ENCODE data around the gene SPATA2L.
"Not testable (repeated sequence)": the region's sequence is repeated elsewhere in the genome, so short reads cannot be mapped to it uniquely, and the experiment has no call there.

Gene SPATA2L

DNA sequence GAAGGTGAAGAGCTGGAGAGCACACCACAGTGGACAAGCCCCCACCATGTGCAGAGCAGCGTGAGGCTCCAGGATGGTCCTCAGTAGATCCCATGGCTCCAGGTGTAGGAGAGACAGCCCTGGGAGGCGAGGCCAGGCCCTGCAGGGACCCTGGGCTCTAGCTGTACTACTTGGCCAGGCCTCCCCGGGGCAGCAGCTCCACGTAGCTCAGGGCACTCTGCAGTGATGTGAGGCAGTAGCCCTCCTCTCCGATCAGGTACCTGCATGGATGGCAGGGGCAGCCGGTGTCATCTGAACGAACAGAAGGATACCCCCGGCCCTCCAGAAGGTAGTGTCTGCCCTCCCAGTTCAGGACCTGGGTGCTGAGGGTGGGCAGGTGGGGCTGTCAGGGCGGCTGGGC lies 6.2 kb upstream of the SPATA2L start:
- DNase-seq (ENCODE audit: low spot score): no peak

DNA sequence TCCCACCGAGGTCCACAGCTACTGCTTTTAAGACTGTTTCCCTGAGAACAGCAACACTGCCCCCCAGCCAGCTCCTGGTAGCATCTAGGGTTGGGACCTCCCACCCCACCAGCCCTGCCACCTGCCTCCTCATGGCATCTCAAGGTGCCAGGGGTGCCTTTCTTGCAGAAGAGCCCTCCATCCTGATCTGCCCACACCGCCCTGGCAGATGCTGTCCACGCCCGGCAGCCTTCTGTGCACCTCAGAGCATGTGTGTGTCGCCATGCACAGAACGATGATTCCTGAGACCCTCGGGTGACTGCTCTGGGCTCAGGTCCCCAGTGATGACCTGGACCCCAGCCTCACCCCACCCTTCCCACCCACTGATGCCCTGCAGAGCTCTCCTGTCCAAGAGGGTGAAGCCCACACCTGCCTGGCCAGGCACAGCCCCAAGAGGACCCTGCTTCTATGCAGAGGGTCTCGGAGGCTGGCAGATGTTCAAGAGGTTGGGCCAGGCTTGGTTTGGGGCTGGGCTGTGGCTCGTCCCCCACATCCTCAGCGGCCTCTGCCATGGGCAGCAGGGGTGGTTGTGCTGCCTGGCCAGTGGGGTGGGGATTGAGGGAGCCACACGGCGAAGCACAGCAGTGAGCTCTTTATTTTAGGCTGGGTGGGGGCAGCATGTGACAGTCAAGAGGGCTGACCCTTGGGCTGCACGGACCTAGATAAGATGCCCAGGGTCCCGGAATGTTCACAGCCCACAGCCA lies 5.2 kb upstream of the SPATA2L start:
- DNase-seq (ENCODE audit: low spot score): no peak

DNA sequence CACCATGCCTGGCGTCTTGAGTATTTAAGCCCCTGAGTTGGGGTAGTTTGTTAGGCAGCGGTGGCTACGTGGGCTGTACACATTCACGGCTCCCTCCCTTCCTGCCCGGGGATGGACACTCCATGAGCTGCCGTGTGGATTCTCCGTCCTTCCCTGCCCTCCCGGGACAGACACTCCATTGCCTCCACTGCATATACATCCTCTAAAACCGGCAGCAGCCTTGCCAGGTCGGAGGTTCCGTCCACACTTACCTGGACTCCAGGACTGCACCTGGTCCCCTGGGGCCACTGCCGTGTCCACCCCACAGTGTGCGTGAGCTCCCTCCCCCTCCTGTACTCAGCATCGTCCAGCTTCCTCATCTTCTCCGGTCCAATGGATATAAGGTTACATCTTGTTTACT lies 3.5 kb upstream of the SPATA2L start:
- no peak for DNase-seq (ENCODE audit: low spot score)

DNA sequence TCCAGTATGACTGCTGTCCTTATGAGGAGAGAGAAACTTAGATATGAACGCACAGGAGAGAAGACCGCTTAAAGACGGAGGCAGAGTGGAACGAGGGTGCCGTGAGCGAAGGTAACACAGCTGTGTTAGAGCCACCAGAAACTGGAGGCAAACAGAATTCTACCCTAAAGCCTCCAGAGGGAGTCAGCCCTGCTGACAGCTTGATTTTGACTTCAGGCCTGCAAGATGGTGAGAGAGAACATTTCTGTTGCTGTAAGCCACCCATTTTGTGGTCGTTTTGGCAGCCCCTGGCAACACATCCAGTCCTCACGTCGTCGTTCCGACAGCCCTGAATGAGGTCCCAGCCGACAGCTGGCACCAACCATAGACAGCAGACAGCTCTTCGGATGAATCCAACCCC lies 2.8 kb upstream of the SPATA2L start:
- DNase-seq (ENCODE audit: low spot score): no peak

DNA sequence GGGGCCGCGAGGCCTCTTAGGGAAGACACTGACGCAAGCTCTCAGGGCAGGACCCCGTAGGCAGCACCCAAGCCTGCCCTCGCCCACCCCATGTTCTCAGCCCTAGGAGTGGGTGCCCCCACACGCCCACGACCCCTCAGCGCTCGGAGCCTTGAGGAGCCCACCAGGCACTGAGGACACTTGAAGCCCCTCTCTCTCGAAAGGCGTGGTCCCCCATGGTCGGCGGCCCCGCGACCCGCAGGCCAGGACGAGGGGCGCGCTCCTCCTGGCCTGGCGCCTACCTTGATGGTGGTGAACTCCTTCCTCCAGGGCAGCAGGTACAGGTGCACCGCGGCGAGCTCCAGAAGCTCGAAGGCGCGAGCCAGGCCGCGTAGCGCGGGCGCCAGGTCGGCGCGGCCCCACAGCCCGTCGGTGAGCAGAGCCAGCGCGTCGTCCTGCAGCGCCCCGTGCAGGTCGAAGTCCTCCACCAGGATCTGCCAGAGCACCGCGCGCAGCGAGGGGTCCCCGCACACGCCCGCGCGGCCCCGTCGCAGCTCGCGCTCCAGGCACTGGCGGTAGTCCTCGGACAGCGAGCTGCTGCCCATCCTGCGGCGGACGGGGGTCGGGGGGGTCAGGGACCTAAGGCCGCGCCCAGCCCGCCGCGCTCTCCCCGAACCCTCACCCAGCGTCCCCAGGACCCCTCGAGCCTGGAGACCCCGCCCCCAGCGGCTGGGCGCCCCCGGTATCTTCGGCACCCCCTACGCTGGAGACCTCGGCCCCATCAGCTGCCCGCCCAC lies 668 bp downstream of the SPATA2L start:
- DNase-seq (ENCODE audit: low spot score): peak; percentile 75

DNA sequence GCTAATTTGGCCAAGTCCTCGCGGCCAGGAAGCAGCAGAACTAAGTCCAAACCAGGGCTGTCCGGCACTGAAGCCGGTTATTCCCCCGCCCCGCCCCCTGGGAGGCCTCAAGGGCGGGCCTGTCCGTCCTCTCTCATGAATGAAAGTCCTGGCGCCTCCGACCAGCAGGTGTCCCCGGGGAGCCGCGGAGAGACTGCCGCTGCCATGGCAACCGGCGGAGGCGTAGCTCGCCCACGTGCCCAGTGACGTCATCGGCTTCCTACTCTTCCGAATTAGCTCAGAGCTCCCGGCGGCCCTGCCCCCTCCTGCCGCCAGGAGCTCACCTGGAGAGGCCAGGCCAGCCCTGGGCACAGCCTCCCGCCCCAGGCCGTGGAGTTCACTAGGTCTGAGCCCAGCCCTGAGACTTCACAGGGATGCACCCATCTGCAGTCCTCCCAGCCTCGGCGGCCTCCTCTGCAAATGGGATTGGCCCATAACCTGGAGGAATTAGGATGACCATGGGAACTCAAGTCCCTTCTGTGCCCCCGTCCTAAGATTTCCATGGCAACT lies 1.3 kb downstream of the SPATA2L start:
- DNase-seq (ENCODE audit: low spot score): peak; percentile 93

DNA sequence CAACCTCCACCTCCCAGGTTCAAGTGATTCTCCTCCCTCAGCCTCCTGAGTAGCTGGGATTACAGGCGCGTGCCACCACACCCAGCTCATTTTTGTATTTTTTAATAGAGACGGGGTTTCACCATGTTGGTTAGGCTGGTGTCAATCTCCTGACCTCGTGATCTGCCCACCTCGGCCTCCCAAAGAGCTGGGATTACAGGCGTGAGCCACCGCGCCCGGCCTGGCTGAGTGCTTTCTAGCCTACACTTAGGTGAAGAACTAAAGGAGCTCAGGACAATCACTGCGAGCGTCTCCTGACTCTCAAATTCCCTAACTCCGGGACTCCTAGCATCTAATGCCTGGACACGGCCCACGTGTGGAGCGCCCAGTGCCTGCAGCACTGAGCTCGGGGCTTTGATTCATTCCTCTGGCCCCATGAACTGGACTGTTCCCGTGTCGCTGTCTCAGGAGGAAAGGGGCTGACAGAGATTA lies 1.8 kb downstream of the SPATA2L start:
- DNase-seq (ENCODE audit: low spot score): not testable (repeated sequence)

DNA sequence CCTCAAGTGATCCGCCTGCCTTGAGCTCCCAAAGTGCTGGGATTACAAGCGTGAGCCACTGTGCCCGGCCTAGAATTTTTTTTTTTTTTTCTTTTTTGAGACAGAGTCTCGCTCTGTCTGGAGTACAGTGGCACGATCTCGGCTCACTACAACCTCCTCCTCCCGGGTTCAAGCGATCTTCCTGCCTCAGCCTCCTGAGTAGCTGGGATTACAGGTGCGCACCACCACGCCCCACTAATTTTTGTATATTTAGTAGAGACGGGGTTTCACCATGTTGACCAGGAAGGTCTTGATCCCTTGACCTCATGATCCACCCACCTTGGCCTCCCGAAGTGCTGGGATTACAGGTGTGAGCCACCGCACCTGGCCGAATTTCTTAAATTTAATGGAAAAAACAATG lies 2.8 kb downstream of the SPATA2L start:
- not testable (repeated sequence) for DNase-seq (ENCODE audit: low spot score)

DNA sequence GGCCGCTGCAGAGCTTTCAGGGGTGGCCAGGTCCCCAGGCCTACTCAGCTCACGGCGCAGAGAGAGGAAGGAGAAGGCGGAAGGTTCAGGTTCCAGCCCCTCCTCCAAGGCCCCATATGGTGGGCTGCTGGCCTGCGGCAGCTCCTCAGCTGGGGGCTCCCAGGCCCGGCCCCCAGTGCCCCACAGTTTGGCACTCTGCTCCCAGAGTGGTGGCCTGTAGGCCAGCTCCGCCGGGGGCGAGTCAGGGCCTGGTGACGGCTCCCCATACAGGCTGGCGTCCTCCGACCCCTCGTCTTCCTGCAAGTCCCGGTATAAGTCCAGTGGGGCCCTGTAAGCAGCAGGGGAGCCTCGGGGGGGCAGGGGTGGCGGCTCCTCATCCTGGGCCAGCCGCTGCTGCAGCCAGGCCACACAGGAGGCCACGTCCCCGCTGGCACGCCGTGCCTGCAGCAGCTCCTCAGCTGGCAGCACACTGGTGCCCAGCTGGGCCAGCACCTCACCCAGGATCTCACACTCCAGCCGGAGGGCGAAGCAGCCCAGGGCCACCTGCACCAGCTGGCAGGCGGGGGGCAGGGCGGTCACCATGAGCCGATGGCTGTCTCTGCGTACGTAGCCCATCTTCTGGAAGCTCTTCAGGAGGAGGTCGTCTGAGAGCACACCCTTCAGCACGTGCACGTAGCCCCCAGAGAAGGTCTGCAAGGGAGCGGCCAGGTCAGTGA lies 3.7 kb downstream of the SPATA2L start:
- DNase-seq (ENCODE audit: low spot score): no peak

DNA sequence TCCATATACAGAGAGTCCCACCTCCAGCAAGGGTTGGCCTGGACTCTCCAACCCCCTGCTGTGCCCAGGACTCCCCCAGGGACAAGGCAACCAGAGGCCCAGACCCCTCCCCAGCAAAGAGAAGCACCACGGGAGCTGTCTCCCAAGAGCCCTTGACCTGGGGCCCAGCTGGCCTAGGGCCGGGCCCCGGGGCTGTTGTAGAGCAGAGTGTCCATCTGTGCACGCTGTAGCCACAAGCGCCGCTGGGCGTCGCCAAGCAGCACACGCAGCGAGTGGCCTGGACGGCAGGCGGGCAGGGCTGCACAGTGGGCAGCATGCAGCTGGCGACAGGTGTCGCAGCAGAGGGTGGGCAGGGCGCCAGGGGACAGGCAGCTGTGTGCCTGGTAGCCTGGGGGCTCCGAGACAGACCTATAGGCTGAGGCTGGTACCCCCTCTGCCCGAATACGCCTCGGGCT lies 4.3 kb downstream of the SPATA2L start:
- DNase-seq (ENCODE audit: low spot score): no peak

DNA sequence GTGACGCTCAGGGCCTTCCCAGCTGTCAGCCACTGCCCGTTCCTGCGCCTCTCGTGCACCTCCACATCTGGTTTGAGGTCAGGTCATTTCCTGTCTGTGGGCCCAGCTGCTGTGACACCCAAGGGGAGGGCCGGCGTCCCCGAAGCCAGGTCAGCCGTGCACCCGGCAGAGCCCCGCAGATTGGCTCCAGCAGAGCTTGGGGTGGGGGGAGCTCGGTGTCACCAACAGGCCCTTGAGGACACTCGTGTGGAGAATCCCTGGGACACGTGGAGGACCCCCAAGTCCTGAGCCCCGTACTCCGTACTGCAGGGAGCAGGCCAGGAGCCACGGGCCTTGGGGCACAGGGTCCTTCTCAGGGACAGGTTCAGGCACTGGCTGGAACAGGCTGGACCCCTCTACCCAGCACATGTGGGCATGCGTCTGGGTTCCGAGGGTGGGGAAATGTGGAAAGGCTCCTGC lies 4.8 kb downstream of the SPATA2L start:
- DNase-seq (ENCODE audit: low spot score): no peak

DNA sequence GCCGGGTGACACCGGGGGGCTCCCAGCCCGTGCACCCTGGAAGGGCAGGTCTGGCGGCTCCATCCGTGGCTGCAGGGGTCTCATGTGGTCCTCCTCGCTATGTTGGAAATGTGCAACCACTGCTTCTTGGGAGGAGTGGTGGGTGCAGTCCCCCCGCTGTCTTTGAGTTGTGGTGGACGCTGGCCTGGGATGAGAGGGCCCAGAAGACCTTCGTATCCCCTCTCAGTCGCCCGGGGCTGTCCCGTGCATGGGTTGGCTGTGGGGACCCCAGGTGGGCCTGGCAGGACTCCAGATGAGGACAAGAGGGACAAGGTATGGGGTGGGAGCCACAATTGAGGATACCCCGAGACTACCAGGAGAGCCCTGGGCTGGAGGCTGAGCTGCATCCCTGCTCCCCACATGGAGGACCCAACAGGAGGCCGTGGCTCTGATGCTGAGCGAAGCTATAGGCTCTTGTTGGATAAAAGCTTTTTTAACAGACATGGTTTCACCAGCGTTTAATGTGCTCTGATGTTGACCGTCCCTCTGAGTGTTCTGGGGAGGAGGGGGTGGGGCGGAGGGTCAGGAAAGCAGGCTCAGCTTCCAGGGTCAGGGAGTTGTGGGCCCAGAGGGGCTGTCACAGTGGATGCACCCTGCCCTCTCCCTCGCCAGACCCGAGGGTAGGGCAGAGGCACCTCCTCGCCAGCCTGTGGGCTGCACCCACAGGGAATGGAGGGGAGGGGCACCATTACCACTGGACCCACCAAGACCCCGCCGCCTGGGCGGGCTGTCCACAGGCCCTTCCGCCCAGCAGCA lies 5.4 kb downstream of the SPATA2L start:
- no peak for DNase-seq (ENCODE audit: low spot score)

DNA sequence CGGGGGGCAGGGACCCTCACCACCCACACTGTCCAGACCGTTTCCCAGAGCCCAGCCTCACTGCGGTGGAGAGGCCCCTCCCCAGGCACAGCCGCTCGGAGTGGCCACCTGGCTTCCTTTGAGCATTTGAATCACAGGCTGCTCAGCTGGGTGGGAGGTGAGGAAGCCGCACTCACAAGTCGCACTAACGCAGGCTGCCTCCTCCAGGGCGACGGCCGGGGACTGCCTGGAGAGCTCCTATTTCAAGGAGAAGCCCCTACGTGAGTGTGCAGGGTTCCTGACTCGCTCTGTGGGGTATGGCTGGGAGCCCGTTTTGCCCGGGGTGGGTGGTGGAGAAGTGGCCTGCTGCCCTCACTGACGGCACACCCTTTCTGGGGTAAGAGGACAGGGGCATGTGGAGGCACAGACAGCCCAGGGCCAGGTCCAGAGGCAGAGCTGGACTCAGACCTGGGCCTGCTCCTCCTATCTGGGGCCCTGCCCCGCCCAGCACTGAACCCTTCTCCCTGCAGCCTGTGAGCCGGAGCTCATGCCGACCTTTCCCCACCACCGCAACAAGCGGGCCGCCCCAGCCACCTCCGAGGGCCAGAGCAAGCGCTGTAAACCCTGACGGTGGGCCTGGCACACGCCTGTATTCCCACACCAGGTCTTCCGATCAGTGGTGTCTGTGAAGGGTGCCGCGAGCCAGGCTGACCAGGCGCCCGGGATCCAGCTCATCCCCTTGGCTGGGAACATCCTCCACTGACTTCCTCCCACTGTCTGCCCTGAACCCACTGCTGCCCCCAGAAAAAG lies 6.2 kb downstream of the SPATA2L start:
- DNase-seq (ENCODE audit: low spot score): no peak

DNA sequence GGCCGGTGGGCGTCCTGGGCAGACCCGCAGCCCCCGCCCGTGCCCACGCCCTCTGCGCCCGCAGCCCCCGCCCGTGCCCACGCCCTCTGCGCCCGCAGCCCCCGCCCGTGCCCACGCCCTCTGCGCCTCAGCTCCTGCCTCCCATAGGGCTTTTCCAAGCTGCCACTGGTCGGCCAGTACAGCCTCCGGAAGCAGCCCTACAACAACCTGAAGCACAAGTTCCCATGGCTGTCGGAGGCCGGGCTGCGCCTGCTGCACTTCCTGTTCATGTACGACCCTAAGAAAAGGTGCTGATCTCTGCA lies 6.8 kb downstream of the SPATA2L start:
- DNase-seq (ENCODE audit: low spot score): not testable (repeated sequence)

DNA sequence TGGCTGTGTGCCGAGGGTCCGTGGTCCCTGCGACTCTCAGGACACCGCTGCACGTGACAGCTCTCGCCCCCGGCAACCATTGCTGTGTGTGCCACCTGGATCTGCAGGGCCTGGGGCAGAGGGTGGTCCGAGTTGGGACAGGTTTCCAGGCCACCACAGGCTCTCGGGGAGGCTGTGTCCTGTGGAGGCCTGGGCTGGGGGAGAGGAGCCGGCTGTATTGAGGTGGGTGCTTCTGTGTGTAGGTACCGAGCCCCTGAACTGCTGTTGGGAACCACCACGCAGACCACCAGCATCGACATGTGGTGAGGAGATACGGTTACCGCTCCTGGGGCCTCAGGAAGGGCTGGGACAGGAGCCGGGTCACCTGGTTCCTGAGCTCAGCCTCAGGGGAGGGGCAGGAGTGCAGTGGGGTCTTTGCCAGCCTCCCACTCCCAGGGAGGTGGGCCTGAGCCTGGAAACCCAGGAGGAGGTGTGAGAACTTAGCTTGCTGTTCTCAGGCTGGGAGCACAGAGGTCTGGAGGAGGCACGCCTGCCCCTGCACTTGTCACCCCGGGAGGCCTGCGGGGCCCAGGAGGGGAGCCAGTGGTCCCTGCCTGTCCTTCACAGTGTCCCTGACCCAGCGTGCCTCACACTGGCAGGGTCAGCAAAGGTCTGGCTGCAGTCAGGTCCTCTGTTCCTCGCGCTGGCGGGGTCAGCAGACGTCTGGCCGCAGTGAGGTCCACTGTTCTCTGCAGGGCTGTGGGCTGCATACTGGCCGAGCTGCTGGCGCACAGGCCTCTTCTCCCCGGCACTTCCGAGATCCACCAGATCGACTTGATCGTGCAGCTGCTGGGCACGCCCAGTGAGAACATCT lies 7.3 kb downstream of the SPATA2L start:
- no peak for DNase-seq (ENCODE audit: low spot score)

DNA sequence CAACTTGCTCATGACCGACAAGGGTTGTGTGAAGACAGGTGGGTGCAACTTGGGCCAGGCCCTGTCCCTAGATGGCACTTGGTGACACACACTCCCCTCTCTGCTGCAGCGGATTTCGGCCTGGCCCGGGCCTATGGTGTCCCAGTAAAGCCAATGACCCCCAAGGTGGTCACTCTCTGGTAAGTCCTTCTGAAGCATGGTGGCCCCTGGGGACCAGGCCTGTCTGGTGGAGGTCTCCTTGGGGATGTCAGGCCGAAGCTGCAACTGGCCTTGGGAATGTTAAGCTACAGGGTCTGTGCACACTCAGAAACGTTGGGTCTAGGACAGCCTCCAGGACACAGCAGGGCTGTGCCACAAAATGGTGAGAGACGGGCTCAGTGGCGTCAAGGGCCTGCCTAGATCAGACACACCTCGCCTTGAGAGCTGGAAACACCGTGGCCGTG lies 8.2 kb downstream of the SPATA2L start:
- DNase-seq (ENCODE audit: low spot score): no peak

DNA sequence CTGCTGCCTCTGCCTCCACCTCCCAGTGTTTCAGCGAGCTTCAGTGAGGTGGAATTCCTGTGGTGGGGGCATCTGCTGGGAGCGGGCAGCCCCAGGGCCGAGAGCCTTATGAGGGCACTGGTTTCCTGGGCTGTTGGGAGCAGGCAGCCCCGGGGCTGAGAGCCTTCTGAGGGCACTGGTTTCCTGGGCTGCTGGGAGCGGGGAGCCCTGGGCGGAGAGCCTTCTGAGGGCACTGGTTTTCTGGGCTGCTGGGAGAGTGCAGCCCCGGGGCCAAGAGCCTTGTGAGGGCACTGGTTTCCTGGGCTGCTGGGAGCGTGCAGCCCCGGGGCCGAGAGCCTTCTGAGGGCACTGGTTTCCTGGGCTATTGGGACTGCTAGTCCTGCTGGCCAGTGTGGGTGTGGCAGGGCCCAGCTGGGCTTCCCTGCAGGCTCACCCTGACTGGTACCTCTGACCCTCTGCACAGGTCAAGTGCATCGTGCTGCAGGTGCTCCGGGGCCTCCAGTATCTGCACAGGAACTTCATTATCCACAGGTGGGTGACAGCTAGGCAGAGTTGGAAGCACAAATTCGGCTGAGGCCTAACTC lies 9.4 kb downstream of the SPATA2L start:
- no peak for DNase-seq (ENCODE audit: low spot score)

DNA sequence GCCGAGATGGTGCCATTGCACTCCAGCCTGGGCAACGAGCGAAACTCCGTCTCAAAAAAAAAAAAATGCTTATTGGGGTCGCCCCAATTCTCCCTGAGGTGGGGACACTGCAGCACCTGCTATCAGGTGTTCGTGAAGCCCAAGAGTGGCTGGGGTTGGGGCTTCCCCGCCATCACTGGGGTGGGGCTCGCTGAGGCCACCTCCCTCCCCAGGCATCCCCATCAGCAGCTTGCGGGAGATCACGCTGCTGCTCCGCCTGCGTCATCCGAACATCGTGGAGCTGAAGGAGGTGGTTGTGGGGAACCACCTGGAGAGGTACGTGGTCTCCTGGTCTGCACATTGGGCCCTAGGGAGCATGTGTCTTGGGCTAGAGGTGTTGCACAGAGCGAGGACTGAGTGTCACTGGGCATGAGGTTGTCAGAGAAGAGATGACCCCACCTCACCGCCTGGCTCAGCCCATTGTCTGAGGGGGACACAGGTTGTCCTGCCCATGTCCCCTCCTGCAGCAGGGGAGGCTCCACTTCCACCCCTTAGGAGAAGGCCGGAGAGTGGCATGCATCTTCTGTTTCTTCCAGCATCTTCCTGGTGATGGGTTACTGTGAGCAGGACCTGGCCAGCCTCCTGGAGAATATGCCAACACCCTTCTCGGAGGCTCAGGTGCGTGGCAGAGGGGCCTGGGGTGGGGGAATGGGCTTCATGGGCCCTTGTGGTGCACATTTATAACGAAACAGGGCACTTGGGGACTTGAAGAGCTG lies 10.1 kb downstream of the SPATA2L start:
- DNase-seq (ENCODE audit: low spot score): no peak

All from D341Med (cell line).